PC-9 (cell line): ENCODE measurements around the gene KLHL14.

Source experiments
- EZH2 ChIP-seq: fragments of 200-600 bp; sonication (generic); IDR thresholded peaks from 2 replicates; pipeline ENCODE4 v1.8.0; 2017; ENCODE audit warnings: antibody characterized with exemption, low read depth
- TF ChIP-seq, protein P1 (sequence below): fragments of 200-600 bp; sonication (generic); conservative IDR thresholded peaks from 2 replicates; pipeline ENCODE4 v1.6.1; 2017; ENCODE audit warnings: mixed run types, antibody characterized with exemption, mild to moderate bottlenecking, moderate library complexity

DNA sequence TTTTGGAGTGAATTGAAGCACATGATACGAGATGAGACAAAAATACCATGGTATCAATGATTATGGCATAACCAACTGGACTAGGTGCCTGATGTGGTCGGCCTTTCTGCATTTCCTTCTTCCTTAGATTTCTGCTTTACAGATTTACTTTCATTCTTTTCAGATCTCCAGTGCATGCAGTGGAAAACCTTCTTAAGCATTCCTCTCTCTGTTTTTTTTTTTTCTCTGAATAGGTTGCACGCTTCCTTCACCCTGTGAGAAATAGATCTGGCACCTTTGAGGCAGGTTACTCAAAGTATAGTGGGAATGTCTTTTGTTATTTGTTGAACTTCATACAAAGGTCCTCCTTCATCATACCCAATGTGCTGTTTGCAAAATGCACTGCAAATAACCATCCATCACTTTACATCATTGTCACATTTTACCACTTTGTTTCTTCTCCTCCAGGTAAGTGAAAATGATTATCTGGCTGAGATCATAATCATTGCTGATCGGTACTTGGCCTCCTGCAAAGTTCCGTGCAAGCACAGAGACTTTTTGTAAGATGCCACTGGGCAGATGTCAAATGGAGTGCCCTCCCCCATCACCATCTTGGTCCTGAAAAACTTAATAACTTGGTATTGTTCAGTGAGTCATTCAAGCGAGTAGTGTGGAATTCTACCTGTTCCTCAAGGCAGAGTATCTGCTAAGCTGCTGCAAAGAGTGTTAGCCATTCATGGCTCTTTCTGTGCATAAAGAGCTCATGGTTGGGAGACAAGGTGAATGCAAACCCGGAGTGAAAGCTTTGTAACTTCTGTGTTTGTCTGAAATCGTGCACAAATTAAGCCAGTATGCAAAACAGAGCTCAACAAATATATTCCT lies 30.0 kb upstream of the KLHL14 start:
- TF ChIP-seq, protein P1, sequence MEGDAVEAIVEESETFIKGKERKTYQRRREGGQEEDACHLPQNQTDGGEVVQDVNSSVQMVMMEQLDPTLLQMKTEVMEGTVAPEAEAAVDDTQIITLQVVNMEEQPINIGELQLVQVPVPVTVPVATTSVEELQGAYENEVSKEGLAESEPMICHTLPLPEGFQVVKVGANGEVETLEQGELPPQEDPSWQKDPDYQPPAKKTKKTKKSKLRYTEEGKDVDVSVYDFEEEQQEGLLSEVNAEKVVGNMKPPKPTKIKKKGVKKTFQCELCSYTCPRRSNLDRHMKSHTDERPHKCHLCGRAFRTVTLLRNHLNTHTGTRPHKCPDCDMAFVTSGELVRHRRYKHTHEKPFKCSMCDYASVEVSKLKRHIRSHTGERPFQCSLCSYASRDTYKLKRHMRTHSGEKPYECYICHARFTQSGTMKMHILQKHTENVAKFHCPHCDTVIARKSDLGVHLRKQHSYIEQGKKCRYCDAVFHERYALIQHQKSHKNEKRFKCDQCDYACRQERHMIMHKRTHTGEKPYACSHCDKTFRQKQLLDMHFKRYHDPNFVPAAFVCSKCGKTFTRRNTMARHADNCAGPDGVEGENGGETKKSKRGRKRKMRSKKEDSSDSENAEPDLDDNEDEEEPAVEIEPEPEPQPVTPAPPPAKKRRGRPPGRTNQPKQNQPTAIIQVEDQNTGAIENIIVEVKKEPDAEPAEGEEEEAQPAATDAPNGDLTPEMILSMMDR, result no peak
- no peak for TF ChIP-seq EZH2
